GM15510 (cell line): ENCODE measurements around the gene TSG101.

Source experiments
- POLR2A ChIP-seq: IDR thresholded peaks from 3 replicates; pipeline ENCODE4 v1.6.1; 2011; ENCODE audit warnings: borderline replicate concordance; ENCODE audit not compliant: insufficient read length; ENCODE audit errors: extremely low read depth

Gene TSG101

DNA sequence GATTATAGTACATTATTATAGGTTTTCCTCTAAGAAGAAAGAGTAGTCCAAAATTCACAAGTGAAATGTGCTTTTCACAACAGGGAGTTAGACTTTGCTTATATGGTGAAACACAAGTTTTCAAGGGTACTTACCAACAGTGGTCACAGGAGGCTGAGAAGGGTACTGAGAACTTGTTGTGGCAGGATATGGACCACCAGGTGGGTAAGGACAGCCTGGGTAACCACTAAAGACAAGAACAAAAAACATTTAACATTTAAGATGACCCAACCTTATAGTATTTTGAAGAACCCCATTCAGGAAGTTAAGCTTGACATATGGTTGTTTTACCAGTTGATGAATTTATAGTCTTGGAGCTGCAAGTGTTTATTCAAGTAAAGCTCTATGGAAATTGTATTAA is 24.4 kb downstream of the TSG101 start:
- TF ChIP-seq POLR2A, result no peak

- no peak for TF ChIP-seq POLR2A
Measured at GRCh38 chr11:18501629-18502028, 25.1 kb downstream of the TSG101 start.

DNA sequence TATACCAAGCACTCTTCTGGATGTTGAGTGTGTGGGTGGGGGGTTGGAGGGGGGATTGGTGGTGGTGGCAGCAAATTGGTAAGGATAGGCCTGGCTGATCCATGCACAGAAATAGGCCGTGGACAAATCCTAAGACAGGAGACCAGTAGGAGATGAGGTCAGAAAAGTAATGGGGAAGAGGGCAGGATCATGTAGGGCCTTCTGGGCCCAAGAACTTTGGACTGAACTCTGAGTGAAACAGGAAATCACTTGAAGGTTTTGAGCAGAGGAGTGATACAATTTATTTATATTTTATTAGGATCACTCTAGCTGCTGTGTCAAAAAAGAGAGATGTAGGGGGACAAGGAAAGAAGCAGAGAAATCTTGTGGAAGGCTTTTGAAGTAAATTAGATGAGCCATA is 28.7 kb downstream of the TSG101 start:
- no peak for TF ChIP-seq POLR2A

DNA sequence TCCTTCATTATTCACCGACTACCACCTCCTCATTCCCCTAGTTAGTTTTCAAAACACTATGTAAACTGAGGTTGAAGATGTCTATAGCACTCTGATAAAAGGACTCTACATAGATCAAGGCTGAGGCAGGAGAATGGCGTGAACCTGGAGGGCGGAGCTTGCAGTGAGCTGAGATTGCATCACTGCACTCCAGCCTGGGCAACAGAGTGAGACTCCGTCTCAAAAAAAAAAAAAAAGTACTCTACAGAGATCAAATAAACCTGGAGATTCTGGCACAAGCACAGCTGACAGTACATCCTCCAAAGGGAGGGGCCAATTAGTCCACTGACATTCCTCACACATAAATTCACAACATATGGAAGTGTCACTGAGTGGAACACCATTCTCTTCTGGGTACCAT is 31.0 kb downstream of the TSG101 start:
- TF ChIP-seq POLR2A, result no peak

DNA sequence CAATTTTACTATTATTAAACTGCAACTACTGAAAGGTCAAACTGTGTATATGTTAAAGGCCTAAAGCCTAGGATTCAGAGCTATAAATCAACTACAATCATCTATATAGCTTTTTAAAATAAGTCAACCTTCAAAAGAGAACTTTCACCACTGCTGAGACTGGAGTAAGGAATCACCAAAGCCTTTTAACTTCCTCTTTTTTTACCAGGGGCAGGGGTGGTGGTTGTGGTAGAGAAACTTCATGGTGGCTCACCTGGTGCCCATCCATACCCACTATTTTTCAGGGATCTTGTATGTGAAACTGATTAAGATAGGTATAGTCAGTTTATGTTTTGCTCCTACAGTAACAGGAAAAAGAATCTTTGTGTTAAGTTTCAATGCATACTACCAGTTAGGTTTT is 31.5 kb downstream of the TSG101 start:
- no peak for TF ChIP-seq POLR2A

DNA sequence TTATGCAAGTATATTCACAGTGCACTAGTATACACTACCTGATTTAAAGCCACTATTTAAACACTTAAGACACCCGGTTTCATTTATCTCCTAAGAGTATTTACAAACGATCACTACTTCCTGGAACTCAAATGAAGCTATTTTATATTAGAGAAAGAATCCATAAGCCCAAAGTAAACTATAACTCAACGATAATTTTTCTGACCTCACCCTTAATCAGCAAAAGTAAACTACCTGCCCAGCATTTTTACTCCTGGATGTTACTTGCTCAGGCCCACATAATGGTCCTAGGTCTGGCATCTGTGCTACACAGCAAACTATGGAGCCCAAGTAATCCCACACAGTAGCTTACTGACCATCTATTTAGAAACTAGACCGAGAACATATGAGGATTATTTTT is 33.4 kb downstream of the TSG101 start:
- no peak for TF ChIP-seq POLR2A

- no peak for TF ChIP-seq POLR2A
Measured at GRCh38 chr11:18492888-18493287, 33.9 kb downstream of the TSG101 start.

- no peak for TF ChIP-seq POLR2A
Measured at GRCh38 chr11:18491924-18492323, 34.8 kb downstream of the TSG101 start.

DNA sequence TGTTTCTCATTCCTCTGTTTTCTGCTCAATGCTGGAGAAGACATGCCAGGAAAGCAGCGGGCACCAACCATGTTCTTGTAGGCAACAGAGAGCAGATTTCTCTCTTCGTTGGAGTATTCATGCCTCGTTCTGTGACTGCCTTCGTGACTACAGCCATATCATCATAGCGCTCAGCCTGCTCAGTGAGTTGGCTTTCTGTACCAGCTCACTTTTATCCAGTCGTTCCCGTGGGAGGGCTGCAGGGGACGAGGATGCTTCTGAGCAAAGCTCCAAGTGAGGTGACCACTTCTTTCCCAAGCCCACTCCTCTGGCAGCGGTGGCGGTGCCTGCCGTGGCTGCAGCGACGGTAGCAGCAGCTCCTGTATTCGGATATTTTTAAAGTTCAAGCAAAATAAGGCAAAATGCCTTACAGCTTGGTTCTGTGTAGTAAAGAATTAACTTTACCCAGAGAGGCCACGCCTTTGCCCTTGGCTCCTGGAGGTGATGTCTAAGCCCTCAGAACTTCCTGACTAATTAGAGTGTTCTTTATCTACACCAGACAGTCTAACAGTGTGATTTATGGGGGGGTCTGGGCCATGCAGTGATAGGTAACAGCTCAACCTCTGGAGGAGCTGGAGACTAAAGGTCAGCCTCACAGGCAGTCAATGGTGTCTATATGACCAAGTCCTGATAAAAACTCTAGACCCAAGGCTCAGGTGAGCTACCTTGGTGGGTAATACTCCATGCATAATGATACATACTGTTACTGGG is 35.8 kb downstream of the TSG101 start:
- no peak for TF ChIP-seq POLR2A

- no peak for TF ChIP-seq POLR2A
Measured at GRCh38 chr11:18490319-18490718, 36.4 kb downstream of the TSG101 start.

DNA sequence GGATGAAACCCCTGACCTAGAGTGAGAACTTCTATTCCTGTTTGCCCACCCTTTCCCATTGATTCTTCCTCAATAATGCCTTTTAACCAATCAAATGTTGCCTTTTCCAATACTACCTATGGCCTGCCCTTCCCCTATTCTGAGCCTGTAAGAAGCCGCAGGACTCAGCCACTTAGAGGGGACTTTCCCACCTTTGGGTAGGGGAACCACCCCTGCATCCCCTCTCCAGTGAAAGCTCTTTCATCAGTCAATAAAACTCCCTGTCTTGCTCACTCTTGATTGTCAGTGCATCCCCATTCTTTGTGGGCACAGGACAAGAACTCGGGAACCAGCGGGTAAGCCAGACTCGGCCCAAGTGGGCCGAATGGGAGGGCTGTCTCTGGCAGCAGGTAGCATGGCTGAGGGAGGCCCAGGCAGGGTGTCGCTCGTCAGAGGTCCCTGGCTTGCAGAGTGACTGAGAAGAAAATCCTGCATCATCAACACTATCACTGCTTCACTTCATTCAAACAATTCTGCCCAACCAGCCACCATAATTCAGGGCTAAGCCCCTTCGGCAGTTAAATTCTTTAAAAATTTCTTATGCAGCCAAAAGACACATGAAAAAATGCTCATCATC is 40.7 kb downstream of the TSG101 start:
- TF ChIP-seq POLR2A, result no peak

GRCh38 chr11:18479063-18479462 is 47.7 kb downstream of the TSG101 start:
- no peak for TF ChIP-seq POLR2A

- TF ChIP-seq POLR2A, result no peak
Measured at GRCh38 chr11:18472587-18472986, 54.2 kb downstream of the TSG101 start.

DNA sequence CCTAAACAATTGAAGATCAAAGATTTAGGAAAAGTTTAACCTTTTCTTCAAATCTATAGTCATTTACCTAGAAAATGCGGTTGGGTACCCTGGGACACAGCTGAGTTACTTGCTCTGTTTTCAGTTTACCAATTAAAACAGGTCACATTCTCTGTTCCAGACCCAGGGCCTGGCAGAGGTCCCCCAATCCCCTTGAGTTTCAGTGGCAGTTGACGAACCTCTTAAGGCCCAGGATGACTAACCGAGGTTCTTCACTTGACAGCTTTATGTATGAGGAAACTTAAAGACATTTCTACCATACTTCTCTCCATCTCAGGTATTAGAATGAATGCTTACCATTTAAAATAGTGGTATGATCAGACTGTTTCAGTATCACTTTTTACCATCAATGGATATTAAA is 54.7 kb downstream of the TSG101 start:
- TF ChIP-seq POLR2A, result no peak

DNA sequence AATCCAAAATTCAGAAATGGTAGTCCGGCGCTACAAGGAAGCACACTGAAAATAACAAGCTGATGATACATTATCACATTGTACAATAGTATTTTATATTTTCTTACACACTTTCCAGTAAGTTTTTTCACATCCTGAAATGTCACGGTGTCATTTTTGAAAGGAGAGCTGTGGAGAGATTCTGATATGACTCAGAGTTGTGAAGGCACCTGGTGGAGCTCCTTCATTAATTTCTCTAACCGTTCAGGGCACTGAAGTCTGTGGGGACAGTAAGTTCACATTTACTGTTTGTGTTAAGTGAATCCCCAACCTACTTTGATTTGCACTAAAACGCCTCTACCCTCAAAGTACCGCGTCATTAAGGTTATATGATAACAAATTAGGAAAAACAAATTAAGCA is 57.8 kb downstream of the TSG101 start:
- no peak for TF ChIP-seq POLR2A

DNA sequence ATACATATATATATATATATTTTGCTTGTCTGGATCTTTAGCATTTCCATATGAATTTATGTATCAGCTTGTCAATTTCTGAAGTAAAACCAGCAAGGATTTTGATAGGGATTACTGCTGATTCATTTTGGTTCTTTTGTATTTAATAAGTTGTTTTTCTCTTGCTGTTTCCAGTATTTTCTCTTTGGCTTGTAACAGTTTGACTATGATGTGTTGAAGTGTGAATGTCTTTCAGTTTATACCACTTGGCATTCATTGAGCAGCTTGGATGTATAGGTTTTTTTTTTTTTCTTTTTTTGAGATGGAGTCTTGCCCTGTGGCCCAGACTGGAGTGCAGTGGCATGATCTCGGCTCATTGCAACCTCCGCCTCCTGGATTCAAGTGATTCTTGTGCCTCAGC is 58.7 kb downstream of the TSG101 start:
- TF ChIP-seq POLR2A, result no peak

- no peak for TF ChIP-seq POLR2A
Measured at GRCh38 chr11:18466402-18466801, 60.3 kb downstream of the TSG101 start.

- TF ChIP-seq POLR2A, result no peak
Measured at GRCh38 chr11:18463439-18463838, 63.3 kb downstream of the TSG101 start.

GRCh38 chr11:18461909-18462308 is 64.8 kb downstream of the TSG101 start:
- no peak for TF ChIP-seq POLR2A
